ENCODE measurements around the gene CHST3. TPM values are rescaled to one million over a fixed set of nuclear protein-coding genes. Genes with fewer than 3 reads are reported as not detected.

Gene CHST3
- polyA plus RNA-seq, 1 donor (not counting 4 experiments of a cell fraction or from before 2014, with no cell fraction given): 12.0 TPM

DNA sequence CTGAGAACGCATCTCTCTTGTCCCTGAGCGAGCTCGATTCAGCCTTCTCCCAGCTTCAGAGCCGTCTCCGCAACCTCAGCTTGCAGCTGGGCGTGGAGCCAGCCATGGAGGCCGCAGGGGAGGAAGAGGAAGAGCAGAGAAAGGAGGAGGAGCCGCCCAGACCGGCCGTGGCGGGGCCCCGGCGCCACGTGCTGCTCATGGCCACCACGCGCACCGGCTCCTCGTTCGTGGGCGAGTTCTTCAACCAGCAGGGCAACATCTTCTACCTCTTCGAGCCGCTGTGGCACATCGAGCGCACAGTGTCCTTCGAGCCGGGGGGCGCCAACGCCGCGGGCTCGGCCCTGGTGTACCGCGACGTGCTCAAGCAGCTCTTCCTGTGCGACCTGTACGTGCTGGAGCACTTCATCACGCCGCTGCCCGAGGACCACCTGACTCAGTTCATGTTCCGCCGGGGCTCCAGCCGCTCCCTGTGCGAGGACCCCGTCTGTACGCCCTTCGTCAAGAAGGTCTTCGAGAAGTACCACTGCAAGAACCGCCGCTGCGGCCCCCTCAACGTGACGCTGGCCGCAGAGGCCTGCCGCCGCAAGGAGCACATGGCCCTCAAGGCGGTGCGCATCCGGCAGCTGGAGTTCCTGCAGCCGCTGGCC lies 43.2 kb downstream of the CHST3 start:
- H3K36me3 ChIP-seq (ENCODE audit: control insufficient read depth in 2 of 2, extremely low read depth in 1 of 2, insufficient read depth in 2 of 2, low read length in 2 of 2): peaks cover 10 to 39% of the 10 kb centered on the region in 2 experiments
- H3K9me1 ChIP-seq (ENCODE audit: control insufficient read depth, extremely low read depth, insufficient read depth, low read length): no peaks in the 10 kb centered on the region
- H3K9ac ChIP-seq (ENCODE audit: control insufficient read depth, extremely low read depth, insufficient read depth, low read length): no peak overlapping the region
- FAIRE-seq (no peak), DNase-seq (ENCODE audit: low read depth, low spot score) (no peak)
- H3K4me1 ChIP-seq (ENCODE audit: control insufficient read depth, extremely low read depth, insufficient read depth, low read length): peaks cover 27% of the 10 kb centered on the region
- H3K27ac ChIP-seq (ENCODE audit: control insufficient read depth, insufficient read depth, low read length): no peak overlapping the region
- H3K79me2 ChIP-seq (ENCODE audit: control insufficient read depth, insufficient read depth, low read length): peaks cover 17% of the 10 kb centered on the region
- no peak for TF ChIP-seq EZH2 (IDR thresholded peaks at IDR 0.05; ENCODE audit: low read length)
- TF ChIP-seq, protein P1, sequence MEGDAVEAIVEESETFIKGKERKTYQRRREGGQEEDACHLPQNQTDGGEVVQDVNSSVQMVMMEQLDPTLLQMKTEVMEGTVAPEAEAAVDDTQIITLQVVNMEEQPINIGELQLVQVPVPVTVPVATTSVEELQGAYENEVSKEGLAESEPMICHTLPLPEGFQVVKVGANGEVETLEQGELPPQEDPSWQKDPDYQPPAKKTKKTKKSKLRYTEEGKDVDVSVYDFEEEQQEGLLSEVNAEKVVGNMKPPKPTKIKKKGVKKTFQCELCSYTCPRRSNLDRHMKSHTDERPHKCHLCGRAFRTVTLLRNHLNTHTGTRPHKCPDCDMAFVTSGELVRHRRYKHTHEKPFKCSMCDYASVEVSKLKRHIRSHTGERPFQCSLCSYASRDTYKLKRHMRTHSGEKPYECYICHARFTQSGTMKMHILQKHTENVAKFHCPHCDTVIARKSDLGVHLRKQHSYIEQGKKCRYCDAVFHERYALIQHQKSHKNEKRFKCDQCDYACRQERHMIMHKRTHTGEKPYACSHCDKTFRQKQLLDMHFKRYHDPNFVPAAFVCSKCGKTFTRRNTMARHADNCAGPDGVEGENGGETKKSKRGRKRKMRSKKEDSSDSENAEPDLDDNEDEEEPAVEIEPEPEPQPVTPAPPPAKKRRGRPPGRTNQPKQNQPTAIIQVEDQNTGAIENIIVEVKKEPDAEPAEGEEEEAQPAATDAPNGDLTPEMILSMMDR (optimal IDR thresholded peaks at IDR 0.05 in 1 of 3, IDR thresholded peaks at IDR 0.05 in 1 of 3, conservative IDR thresholded peaks at IDR 0.05 in 1 of 3; ENCODE audit: extremely low read depth in 1 of 3, insufficient read depth in 2 of 3, low read length in 3 of 3): no peak
- H3K9me3 ChIP-seq (ENCODE audit: control insufficient read depth, low read depth, low read length): no peaks in the 10 kb centered on the region
- dilution Hi-C loops (cut with MboI; ENCODE audit: extremely low pct_ligation_motif_present, low sequenced_read_pairs): no loop called here
- no peak overlapping the region for H3K4me2 ChIP-seq (ENCODE audit: control insufficient read depth, extremely low read depth, insufficient read depth, low read depth, low read length)
- H3K27me3 ChIP-seq (ENCODE audit: control insufficient read depth, extremely low read depth, insufficient read depth, low read length): no peaks in the 10 kb centered on the region
- H3K4me3 ChIP-seq (ENCODE audit: control insufficient read depth in 2 of 3, extremely low read depth in 1 of 3, insufficient read depth in 2 of 3, low read depth in 1 of 3, low read length in 3 of 3): no peak overlapping the region
- no peak overlapping the region for H2AFZ ChIP-seq (ENCODE audit: control insufficient read depth, low read length)
- no peaks in the 10 kb centered on the region for H4K20me1 ChIP-seq (ENCODE audit: control insufficient read depth, extremely low read depth, insufficient read depth, low read length)

DNA sequence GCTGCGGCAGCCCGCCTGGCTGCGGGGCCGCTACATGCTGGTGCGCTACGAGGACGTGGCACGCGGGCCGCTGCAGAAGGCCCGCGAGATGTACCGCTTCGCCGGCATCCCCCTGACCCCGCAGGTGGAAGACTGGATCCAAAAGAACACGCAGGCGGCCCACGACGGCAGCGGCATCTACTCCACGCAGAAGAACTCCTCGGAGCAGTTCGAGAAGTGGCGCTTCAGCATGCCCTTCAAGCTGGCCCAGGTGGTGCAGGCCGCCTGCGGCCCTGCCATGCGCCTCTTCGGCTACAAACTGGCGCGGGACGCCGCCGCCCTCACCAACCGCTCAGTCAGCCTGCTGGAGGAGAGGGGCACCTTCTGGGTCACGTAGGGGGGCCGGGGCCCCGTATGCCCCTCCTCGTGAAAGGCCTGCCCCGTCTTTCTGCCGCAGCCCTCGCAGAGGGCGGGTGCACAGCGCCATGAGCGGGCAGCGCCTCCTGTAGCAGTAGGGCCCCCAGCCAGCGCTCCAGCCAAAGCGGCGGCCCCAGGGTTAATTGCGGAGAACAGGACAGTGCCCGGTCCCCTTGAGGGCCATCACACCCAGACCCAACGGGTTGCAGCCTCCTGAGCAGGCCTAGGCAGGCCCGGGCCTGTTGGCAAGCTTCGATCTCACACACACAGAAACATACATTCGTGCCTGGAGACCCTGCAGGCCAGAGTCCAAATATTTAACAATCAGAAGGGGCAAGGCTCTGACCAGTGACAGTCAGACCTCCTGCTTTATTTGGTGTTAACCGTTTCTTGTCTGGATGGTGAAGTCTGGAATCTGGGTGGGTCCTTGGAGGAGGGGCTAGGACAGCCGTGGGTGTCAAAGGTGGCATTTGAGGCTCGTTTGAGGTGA lies 44.1 kb downstream of the CHST3 start:
- H3K27ac ChIP-seq (ENCODE audit: control insufficient read depth, insufficient read depth, low read length): peak overlapping the region; percentile 96
- peak overlapping the region; percentile 81 for H3K9ac ChIP-seq (ENCODE audit: control insufficient read depth, extremely low read depth, insufficient read depth, low read length)
- no peak overlapping the region for H2AFZ ChIP-seq (ENCODE audit: control insufficient read depth, low read length)

More for the DNA sequence above, 44.1 kb downstream of the CHST3 start:
- Histone ChIP-seq H3K27me3 (ENCODE audit: control insufficient read depth, extremely low read depth, insufficient read depth, low read length) (no peaks in the 10 kb centered on the region), H3K36me3 (ENCODE audit: control insufficient read depth in 2 of 2, extremely low read depth in 1 of 2, insufficient read depth in 2 of 2, low read length in 2 of 2) (peaks cover 9 to 39% of the 10 kb centered on the region in 2 experiments), H4K20me1 (ENCODE audit: control insufficient read depth, extremely low read depth, insufficient read depth, low read length) (no peaks in the 10 kb centered on the region), H3K9me3 (ENCODE audit: control insufficient read depth, low read depth, low read length) (no peaks in the 10 kb centered on the region), H3K79me2 (ENCODE audit: control insufficient read depth, insufficient read depth, low read length) (peaks cover 12% of the 10 kb centered on the region), H3K4me2 (ENCODE audit: control insufficient read depth, extremely low read depth, insufficient read depth, low read depth, low read length) (peak overlapping the region; percentile 67), H3K9me1 (ENCODE audit: control insufficient read depth, extremely low read depth, insufficient read depth, low read length) (no peaks in the 10 kb centered on the region), H3K4me1 (ENCODE audit: control insufficient read depth, extremely low read depth, insufficient read depth, low read length) (peaks cover 27% of the 10 kb centered on the region), H3K4me3 (ENCODE audit: control insufficient read depth in 2 of 3, extremely low read depth in 1 of 3, insufficient read depth in 2 of 3, low read depth in 1 of 3, low read length in 3 of 3) (no peak overlapping the region)
- dilution Hi-C loops (cut with MboI; ENCODE audit: extremely low pct_ligation_motif_present, low sequenced_read_pairs): no loop called here
- DNase-seq (ENCODE audit: low read depth, low spot score) (no peak), FAIRE-seq (no peak)
- TF ChIP-seq, protein P1 (optimal IDR thresholded peaks at IDR 0.05 in 1 of 3, IDR thresholded peaks at IDR 0.05 in 1 of 3, conservative IDR thresholded peaks at IDR 0.05 in 1 of 3; ENCODE audit: extremely low read depth in 1 of 3, insufficient read depth in 2 of 3, low read length in 3 of 3): no peak
- TF ChIP-seq EZH2 (IDR thresholded peaks at IDR 0.05; ENCODE audit: low read length): no peak

Measured in keratinocyte (primary cell).